SK-N-SH treated with all-trans-retinoic acid at 6 μM for 48 hours (cell line): ENCODE data around the gene ERP44.
"Not testable (repeated sequence)": the region's sequence is repeated elsewhere in the genome, so short reads cannot be mapped to it uniquely, and the experiment has no call there.

Source experiments
- ATAC-seq: fragments of 200-7000 bp; cut with Tn5 transposase; 3 replicates; pipeline ENCODE4 v1.9.1; 2020; ENCODE audit warnings: mild to moderate bottlenecking, moderate library complexity
- ARNTL ChIP-seq: fragments of 450-650 bp; formaldehyde crosslinking; IDR thresholded peaks from 2 replicates; pipeline ENCODE4 v1.5.0; 2020; ENCODE audit warnings: low read depth, mild to moderate bottlenecking, moderate library complexity, borderline replicate concordance
- BACH2 ChIP-seq: fragments of 250-450 bp; sonication (Bioruptor Pico); IDR thresholded peaks from 2 replicates; pipeline ENCODE4 v1.9.0; 2021; ENCODE audit warnings: mild to moderate bottlenecking, borderline replicate concordance
- CSDC2 ChIP-seq: fragments of 250-450 bp; sonication (Bioruptor Pico); IDR thresholded peaks from 2 replicates; pipeline ENCODE4 v1.5.0; 2020; ENCODE audit warnings: mild to moderate bottlenecking, moderate library complexity
- ESRRG ChIP-seq: fragments of 250-450 bp; sonication (Bioruptor Pico); IDR thresholded peaks from 2 replicates; pipeline ENCODE4 v1.6.1; 2021; ENCODE audit warnings: mild to moderate bottlenecking
- ISL1 ChIP-seq: fragments of 250-450 bp; sonication (Bioruptor Pico); IDR thresholded peaks from 2 replicates; pipeline ENCODE4 v2.1.2; 2022; ENCODE audit warnings: mild to moderate bottlenecking, moderate library complexity
- OSR1 ChIP-seq: fragments of 250-450 bp; sonication (Bioruptor Pico); IDR thresholded peaks from 2 replicates; pipeline ENCODE4 v1.8.0; 2022; ENCODE audit warnings: moderate library complexity, mild to moderate bottlenecking, inconsistent platforms
- PPARA ChIP-seq: fragments of 250-450 bp; sonication (Bioruptor Pico); IDR thresholded peaks from 2 replicates; pipeline ENCODE4 v1.5.0; 2020; ENCODE audit warnings: mild to moderate bottlenecking, borderline replicate concordance
- RARB ChIP-seq: fragments of 250-450 bp; sonication (Bioruptor Pico); IDR thresholded peaks from 2 replicates; pipeline ENCODE4 v1.8.0; 2021; ENCODE audit warnings: mild to moderate bottlenecking, moderate library complexity
- SNAI2 ChIP-seq: fragments of 250-450 bp; sonication (Bioruptor Pico); IDR thresholded peaks from 2 replicates; pipeline ENCODE4 v1.5.0; 2020; ENCODE audit warnings: mild to moderate bottlenecking, moderate library complexity
- TCF4 ChIP-seq: fragments of 250-450 bp; sonication (Bioruptor Pico); IDR thresholded peaks from 2 replicates; pipeline ENCODE4 v1.8.0; 2021; ENCODE audit warnings: mild to moderate bottlenecking, moderate library complexity, borderline replicate concordance
- TOX ChIP-seq: fragments of 250-450 bp; sonication (Bioruptor Pico); IDR thresholded peaks from 2 replicates; pipeline ENCODE4 v1.8.0; 2021; ENCODE audit warnings: mild to moderate bottlenecking, moderate library complexity, borderline replicate concordance
- ZC3H10 ChIP-seq: fragments of 250-450 bp; sonication (Bioruptor Pico); IDR thresholded peaks from 2 replicates; pipeline ENCODE4 v1.5.1; 2021; ENCODE audit warnings: mild to moderate bottlenecking, moderate library complexity
- ZFP3 ChIP-seq: fragments of 250-450 bp; sonication (Bioruptor Pico); IDR thresholded peaks from 2 replicates; pipeline ENCODE4 v1.5.0; 2020; ENCODE audit warnings: mild to moderate bottlenecking, moderate library complexity
- ZFP30 ChIP-seq: fragments of 450-650 bp; formaldehyde crosslinking; IDR thresholded peaks from 2 replicates; pipeline ENCODE4 v1.5.0; 2022; ENCODE audit warnings: mild to moderate bottlenecking, moderate library complexity
- ZNF565 ChIP-seq: fragments of 450-650 bp; formaldehyde crosslinking; conservative IDR thresholded peaks from 2 replicates; pipeline ENCODE4 v1.5.0; 2020; ENCODE audit warnings: low read depth, mild to moderate bottlenecking, moderate library complexity
- ZNF70 ChIP-seq: fragments of 450-650 bp; formaldehyde crosslinking; IDR thresholded peaks from 2 replicates; pipeline ENCODE4 v1.5.0; 2020; ENCODE audit warnings: mild to moderate bottlenecking, moderate library complexity
- ZNF8 ChIP-seq: fragments of 450-650 bp; formaldehyde crosslinking; IDR thresholded peaks from 2 replicates; pipeline ENCODE4 v1.5.0; 2020; ENCODE audit warnings: mild to moderate bottlenecking, moderate library complexity
- TF ChIP-seq, protein P1 (sequence below): fragments of 250-450 bp; sonication (Bioruptor Pico); IDR thresholded peaks from 2 replicates; pipeline ENCODE4 v1.8.0; 2021; ENCODE audit warnings: low read depth, mild to moderate bottlenecking, moderate library complexity, borderline replicate concordance
- TF ChIP-seq, protein P2 (sequence below): fragments of 250-450 bp; sonication (Bioruptor Pico); IDR thresholded peaks from 2 replicates; pipeline ENCODE4 v1.5.1; 2021; ENCODE audit warnings: mild to moderate bottlenecking, moderate library complexity
- TF ChIP-seq, protein P3 (sequence below): fragments of 250-450 bp; sonication (Bioruptor Pico); IDR thresholded peaks from 2 replicates; pipeline ENCODE4 v1.5.1; 2020; ENCODE audit warnings: low read depth, mild to moderate bottlenecking, moderate library complexity

ERP44 gene

DNA sequence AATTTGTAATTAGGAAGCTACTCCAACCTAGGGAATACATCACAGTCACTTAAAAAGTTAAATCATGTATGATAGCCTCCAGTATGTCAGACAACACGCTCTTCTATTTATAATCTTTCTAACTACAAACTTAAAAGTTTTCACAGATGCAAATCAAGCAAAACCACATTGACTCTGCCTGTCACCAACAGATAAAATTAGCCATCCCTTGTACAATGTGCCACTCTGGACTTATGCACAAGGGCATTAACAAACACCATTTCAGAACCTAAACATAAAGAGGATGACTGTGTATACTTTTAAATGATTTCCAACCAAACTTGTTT, 14.7 kb downstream of the ERP44 start (continued):
- TF ChIP-seq, protein P1, sequence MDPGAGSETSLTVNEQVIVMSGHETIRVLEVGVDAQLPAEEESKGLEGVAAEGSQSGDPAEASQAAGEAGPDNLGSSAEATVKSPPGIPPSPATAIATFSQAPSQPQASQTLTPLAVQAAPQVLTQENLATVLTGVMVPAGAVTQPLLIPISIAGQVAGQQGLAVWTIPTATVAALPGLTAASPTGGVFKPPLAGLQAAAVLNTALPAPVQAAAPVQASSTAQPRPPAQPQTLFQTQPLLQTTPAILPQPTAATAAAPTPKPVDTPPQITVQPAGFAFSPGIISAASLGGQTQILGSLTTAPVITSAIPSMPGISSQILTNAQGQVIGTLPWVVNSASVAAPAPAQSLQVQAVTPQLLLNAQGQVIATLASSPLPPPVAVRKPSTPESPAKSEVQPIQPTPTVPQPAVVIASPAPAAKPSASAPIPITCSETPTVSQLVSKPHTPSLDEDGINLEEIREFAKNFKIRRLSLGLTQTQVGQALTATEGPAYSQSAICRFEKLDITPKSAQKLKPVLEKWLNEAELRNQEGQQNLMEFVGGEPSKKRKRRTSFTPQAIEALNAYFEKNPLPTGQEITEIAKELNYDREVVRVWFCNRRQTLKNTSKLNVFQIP, result no peak
- TF ChIP-seq, protein P2, sequence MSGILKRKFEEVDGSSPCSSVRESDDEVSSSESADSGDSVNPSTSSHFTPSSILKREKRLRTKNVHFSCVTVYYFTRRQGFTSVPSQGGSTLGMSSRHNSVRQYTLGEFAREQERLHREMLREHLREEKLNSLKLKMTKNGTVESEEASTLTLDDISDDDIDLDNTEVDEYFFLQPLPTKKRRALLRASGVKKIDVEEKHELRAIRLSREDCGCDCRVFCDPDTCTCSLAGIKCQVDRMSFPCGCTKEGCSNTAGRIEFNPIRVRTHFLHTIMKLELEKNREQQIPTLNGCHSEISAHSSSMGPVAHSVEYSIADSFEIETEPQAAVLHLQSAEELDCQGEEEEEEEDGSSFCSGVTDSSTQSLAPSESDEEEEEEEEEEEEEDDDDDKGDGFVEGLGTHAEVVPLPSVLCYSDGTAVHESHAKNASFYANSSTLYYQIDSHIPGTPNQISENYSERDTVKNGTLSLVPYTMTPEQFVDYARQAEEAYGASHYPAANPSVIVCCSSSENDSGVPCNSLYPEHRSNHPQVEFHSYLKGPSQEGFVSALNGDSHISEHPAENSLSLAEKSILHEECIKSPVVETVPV (CRISPR knock-in tag), result no peak
- TF ChIP-seq ZC3H10 (CRISPR knock-in tag) (no peak), ESRRG (no peak), TOX (CRISPR knock-in tag) (no peak), ZFP3 (CRISPR knock-in tag) (no peak), PPARA (CRISPR knock-in tag) (no peak), ISL1 (no peak), OSR1 (CRISPR knock-in tag) (no peak)

DNA sequence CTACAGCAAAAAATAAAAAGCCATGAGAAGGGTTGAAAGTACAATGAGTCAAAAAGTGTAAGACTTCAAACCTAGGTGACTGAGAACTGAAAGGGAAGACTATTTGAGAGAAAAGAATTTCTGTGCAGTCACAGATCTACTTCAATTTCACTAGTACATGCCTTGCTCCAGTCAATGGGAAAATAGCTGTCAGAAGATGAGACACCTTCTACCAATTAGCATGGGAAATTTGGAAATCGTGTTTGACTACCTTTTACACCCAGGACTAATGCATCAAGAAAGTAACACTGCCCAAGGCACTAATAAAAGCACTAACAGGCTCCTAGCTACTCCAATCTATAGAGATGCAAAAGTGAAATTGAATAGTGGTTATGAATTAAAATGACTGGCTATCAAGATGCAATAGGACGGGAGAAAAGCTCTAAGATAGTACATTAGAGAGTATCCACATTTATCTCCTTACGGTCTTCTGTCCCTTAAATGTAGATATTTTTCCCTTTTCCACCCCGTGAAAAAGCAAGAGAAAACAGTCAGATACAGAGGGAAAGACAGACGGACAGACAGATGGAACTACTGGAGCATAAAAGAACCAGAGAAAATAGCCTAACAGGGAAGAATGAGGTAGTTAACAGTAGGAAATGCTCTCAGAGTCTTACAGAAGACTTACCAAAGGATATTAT, 15.2 kb downstream of the ERP44 start:
- peak; percentile 24; the same call in 1 of the 3 replicates for ATAC-seq
- no peak for TF ChIP-seq ZNF565
- no peak for TF ChIP-seq BACH2 (CRISPR knock-in tag)
- no peak for TF ChIP-seq RARB (CRISPR knock-in tag)
- TF ChIP-seq SNAI2 (CRISPR knock-in tag), result no peak

DNA sequence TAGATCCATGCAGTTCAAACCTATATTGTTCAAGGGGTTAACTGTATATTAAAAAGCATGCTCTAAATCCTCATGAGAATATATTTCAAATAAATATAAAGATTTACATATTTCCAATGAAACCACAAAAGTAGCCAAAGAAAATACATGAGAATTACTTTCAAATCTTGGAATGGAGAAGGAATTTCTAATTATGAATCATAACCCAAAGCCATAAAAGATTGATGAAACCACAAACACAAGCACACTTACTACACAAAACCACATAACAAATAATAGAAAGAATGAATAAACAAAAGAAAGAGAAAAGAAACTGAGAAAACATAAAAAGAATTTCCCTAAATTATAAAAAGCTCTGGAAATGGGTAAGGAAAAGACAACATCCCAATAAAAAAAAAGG, 16.0 kb downstream of the ERP44 start:
- TF ChIP-seq ZNF70, result no peak
- TF ChIP-seq ARNTL (CRISPR knock-in tag), result no peak
- peak; percentile 54 for TF ChIP-seq ISL1
- ATAC-seq, result no peak

DNA sequence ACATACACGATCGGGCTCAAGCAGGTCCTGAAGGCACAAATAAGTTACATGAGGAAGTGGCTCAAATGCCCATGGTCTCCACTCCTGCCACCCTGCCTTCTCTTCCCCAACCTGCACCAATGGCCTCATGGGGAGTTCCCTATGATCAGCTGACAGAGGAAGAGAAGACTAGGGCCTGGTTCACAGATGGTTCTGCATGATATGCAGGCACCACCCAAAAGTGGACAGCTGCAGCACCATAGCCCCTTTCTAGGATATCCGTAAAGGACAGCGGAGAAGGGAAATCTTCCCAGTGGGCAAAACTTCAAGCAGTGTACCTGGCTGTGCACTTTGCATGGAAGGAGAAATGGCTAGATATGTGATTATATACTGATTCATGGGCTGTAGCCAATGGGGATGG, 22.5 kb downstream of the ERP44 start:
- not testable (repeated sequence) for ATAC-seq

DNA sequence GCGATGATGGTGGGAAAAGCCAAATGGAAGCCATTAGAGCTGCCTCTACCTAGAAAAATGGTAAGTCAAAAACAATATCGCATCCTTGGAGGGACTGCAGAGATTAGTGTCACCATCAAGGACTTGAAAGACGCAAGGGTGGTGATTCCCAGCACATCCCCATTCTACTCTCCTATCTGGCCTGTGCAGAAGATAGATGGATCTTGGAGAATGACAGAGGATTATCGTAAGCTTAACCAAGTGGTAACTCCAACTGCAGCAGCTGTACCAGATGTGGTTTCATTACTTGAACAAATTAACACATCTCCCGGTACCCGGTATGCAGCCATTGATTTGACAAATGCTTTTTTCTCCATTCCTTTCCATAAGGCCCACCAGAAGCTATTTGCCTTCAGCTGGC, 23.8 kb downstream of the ERP44 start:
- no peak for TF ChIP-seq OSR1 (CRISPR knock-in tag)
- TF ChIP-seq BACH2 (CRISPR knock-in tag), result no peak
- no peak for TF ChIP-seq ZNF8 (CRISPR knock-in tag)
- TF ChIP-seq, protein P1, result no peak
- TF ChIP-seq SNAI2 (CRISPR knock-in tag), result no peak
- TF ChIP-seq, protein P3, sequence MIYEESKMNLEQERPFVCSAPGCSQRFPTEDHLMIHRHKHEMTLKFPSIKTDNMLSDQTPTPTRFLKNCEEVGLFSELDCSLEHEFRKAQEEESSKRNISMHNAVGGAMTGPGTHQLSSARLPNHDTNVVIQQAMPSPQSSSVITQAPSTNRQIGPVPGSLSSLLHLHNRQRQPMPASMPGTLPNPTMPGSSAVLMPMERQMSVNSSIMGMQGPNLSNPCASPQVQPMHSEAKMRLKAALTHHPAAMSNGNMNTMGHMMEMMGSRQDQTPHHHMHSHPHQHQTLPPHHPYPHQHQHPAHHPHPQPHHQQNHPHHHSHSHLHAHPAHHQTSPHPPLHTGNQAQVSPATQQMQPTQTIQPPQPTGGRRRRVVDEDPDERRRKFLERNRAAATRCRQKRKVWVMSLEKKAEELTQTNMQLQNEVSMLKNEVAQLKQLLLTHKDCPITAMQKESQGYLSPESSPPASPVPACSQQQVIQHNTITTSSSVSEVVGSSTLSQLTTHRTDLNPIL (CRISPR knock-in tag), result no peak
- TF ChIP-seq PPARA (CRISPR knock-in tag), result no peak
- no peak for TF ChIP-seq ZFP30 (CRISPR knock-in tag)
- TF ChIP-seq CSDC2 (CRISPR knock-in tag), result no peak
- TF ChIP-seq TCF4 (CRISPR knock-in tag), result no peak
- no peak for TF ChIP-seq ZFP3 (CRISPR knock-in tag)
- TF ChIP-seq, protein P2 (CRISPR knock-in tag), result no peak
- no peak for TF ChIP-seq RARB (CRISPR knock-in tag)
- TF ChIP-seq, all 23 proteins: peak for 0
- ATAC-seq, result no peak
